Jurkat, Clone E6-1 (cell line): ENCODE results near the gene SEMA4A.

Source experiments
- DNase-seq: peaks from one replicate; pipeline ENCODE4 v3.0.0-alpha.2; 2011; ENCODE audit warnings: low read depth, low spot score
- H3K4me3 ChIP-seq: 2 replicates; pipeline ENCODE4 v1.5.1; 2011; ENCODE audit warnings: mild to moderate bottlenecking, low read length, control low read depth, moderate library complexity

The SEMA4A gene

GRCh38 chr1:156129687-156130577, 23.5 kb upstream of the SEMA4A start:
- H3K4me3 ChIP-seq: no peak overlapping the region
- peak; percentile 35 for DNase-seq

GRCh38 chr1:156130578-156130942, 22.8 kb upstream of the SEMA4A start:
- H3K4me3 ChIP-seq: no peak overlapping the region
- no peak for DNase-seq

- no peak overlapping the region for H3K4me3 ChIP-seq
- DNase-seq: no peak
These were observed 18.5 kb upstream of the SEMA4A start for GRCh38 chr1:156134716-156135435.

DNA sequence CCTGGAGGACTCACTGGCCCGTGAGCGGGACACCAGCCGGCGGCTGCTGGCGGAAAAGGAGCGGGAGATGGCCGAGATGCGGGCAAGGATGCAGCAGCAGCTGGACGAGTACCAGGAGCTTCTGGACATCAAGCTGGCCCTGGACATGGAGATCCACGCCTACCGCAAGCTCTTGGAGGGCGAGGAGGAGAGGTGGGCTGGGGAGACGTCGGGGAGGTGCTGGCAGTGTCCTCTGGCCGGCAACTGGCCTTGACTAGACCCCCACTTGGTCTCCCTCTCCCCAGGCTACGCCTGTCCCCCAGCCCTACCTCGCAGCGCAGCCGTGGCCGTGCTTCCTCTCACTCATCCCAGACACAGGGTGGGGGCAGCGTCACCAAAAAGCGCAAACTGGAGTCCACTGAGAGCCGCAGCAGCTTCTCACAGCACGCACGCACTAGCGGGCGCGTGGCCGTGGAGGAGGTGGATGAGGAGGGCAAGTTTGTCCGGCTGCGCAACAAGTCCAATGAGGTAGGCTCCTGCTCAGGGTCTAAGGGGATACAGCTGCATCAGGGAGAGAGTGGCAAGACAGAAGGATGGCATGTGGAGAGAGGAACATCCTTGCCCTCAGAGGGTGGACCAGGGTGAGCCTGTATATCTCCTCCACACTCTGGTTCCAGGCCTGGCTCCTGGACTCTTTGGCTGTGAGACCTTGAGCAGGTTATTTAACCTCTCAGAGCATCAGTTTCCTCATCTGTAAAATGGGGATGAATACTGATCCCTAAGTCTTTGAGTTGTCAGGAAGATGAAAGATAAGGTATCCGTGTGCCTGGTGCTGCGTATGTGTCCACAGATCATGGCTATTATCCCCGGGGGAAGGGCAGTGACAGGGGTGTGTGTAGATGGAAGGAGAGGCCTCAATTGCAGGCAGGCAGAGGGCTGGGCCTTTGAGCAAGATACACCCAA, 17.2 kb upstream of the SEMA4A start:
- no peak overlapping the region for H3K4me3 ChIP-seq
- no peak for DNase-seq

GRCh38 chr1:156136970-156137483, 16.4 kb upstream of the SEMA4A start:
- no peak overlapping the region for H3K4me3 ChIP-seq
- DNase-seq: no peak

DNA sequence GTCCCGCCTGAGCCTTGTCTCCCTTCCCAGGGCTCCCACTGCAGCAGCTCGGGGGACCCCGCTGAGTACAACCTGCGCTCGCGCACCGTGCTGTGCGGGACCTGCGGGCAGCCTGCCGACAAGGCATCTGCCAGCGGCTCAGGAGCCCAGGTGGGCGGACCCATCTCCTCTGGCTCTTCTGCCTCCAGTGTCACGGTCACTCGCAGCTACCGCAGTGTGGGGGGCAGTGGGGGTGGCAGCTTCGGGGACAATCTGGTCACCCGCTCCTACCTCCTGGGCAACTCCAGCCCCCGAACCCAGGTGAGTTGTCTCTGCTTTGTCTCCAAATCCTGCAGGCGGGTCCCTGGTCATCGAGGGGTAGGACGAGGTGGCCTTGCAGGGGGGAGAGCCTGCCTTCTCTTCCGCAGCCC, 14.9 kb upstream of the SEMA4A start:
- no peak overlapping the region for H3K4me3 ChIP-seq
- no peak for DNase-seq

GRCh38 chr1:156140879-156141707, 12.3 kb upstream of the SEMA4A start:
- no peak overlapping the region for H3K4me3 ChIP-seq
- no peak for DNase-seq

GRCh38 chr1:156143765-156144489, 9.5 kb upstream of the SEMA4A start:
- no peak overlapping the region for H3K4me3 ChIP-seq
- no peak for DNase-seq

DNA sequence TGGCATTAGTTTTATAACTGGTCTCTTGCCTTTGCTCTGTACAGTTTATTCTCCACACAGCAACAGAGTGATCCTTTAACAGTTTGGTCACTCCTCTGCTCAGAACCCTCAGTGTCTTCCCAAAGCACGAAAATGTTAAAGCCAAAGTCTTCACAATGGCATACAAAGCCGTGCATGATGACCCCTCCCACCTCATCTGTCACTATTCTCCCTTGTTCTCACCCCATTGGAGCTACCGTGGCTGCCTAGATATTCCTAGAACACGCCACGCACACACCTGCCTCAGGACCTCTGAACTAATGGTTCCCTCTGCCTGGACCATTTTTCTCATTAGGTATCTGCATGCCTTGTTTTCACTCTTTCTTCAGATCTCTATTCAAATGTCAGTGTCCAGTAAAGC, 8.6 kb upstream of the SEMA4A start:
- DNase-seq: no peak
- no peak overlapping the region for H3K4me3 ChIP-seq

- DNase-seq: no peak
- no peak overlapping the region for H3K4me3 ChIP-seq
These were observed 7.8 kb upstream of the SEMA4A start for GRCh38 chr1:156145650-156146019.

DNA sequence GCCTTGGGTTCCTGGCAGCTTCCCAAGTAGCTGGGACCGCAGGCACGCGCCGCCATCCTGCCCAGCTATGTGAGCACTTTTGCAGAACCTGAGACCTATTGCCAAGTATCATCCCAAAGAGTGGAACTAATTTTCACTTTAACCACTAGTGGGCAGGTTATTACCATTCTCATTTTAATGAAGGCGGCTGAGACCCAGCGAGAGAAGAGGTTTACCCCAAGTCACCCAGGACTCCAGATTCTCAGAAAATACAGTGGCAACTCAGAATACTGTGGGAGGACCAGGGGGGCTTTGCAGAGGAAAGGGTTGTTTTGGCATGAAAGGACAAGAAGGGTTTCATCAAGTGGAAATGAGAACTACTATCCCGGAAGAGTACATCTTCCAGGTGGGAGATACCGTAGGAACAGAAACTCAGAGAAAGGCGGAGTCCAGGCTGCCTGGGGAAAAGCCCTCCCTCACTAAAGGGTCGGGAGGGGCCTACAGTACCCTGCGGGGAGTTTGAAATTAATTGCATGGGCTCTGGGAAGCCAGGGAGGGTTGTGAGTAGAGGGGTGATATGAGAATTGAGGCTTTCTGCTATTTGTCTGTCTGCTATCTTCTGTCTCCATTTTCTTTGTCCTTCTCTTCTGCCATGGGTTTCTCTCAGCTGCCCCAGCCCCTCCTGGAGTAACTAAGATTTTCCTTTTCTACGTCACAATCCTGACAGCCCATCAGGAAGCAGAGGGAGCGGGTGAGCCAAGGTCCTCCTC, 7.2 kb upstream of the SEMA4A start:
- H3K4me3 ChIP-seq: no peak overlapping the region
- peak; percentile 86 for DNase-seq

GRCh38 chr1:156146769-156147405, 6.5 kb upstream of the SEMA4A start:
- no peak overlapping the region for H3K4me3 ChIP-seq
- no peak for DNase-seq

DNA sequence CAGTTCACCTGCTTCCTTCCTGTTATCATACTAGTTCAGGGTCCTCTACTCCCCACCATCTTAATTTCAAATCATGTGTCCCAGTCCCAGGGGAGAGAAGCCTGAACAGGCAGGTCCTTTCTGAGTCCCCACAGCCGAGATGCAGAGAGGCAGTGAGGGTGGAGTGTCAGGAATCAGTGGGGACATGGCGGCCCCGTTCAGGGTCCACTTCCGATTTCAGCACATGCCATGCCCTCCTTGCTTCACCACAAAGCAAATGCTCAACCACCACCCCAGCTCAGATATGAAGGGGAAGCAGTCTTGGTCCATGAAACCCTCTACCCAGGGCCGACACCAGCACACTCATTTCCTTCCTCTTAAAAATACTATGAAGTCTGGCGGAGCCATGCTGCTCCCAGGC, 5.2 kb upstream of the SEMA4A start:
- no peak overlapping the region for H3K4me3 ChIP-seq
- no peak for DNase-seq

DNA sequence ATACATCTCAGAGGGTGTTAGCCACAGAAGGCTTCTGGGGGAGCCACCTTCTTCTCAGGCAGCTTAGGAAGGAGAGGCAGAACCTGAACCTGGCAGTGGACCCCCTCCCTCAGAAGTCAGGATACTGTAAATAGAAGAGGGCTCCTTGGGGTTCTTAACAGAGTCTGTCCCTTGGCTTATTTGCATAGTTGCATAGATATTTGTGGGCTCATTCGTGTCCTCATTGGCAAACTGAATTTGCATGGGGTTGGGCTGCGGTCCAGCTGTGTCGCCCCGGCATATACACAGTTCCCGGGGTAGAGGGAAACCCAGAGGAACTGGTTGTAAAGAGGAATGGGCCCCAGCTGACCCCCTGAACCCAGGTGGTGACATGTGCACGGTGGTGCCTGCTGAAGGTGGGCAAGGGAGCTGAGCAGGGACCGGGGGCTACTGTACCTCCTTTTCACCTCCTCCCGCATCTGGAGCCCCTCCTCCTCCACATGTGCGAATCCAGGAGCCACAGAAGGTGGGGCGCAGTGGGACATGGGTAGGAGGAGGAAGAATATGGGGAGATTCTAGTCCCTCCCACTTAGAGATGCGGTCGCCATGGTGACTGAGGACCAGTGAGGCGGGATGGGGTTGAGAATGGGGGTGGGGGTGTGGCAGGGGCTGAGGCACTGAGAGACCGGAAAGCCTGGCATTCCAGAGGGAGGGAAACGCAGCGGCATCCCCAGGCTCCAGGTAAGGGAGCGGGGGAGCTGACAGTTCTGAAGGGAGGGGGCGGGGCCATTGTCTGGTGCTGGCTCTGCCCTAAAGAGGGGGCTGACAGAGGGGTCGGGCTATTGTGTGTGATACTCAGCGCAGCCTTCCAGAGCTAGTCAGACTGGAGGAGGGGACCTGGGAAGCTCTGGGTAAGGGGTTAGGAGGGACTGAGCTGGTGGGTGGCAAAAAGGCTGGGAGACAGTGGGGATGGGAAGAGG, 3.7 kb upstream of the SEMA4A start:
- DNase-seq: no peak
- no peak overlapping the region for H3K4me3 ChIP-seq

DNA sequence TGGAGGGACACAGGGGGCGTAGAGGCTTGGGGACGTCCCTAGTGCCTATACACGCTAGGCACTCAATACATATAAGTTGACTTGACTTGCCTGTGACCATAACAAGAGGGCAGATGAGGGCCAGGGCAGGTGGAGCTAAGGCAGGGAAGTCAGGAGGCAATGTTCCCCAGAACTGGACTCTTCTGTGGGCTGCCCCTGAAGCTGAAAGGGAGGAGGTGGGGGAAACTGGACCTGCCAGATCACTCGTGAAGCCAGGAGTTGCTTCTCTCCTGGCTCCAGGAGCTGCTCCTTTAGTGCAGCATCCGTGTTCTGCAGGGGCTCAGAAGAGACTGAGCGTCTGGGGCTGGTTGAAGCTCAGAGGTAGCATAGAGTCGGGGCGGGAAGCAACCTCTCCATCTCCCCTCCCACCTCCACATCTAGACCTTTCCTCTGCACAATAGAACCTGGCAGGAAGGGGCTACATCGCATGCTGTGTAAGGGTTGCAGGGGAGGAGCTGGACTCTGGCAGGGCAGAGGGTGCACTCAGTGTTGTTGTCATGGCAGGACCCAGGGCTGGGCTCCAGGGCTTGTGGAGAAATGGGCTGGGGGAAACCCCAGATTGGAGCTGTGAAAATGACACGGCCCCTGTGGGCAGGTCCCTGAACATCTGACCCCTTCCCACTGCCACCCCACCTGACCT, 2.9 kb upstream of the SEMA4A start:
- DNase-seq: no peak
- H3K4me3 ChIP-seq: no peak overlapping the region
